GM21529 (cell line): Measurements from ENCODE around the gene PDK1.
"Not testable (repeated sequence)": the region's sequence is repeated elsewhere in the genome, so short reads cannot be mapped to it uniquely, and the experiment has no call there.

Experiments used
- ATAC-seq: cut with Tn5 transposase; IDR thresholded peaks from one replicate; pipeline ENCODE4 v1.9.1; 2021; ENCODE audit not compliant: unreplicated experiment

Gene PDK1

DNA sequence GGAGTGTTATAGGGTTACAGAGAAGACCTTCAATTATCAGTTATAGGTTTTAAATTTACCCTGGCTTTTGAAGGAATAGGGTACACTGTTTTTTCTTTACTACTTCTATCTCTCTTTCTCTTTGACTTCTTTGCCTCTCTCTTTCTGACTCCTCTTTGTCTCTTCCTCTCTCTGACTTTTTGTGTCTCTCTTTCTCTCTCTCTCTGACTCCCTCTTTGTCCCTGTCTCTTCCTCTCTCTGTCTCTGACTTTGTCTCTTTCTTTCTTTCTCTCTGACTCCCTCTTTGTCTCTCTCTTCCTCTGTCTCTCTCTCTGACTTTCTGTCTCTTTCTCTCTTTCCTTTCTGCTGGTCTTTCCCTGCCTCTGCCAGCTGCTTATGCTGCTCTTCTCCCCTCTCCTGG is 36.3 kb downstream of the PDK1 start:
- not testable (repeated sequence) for ATAC-seq

DNA sequence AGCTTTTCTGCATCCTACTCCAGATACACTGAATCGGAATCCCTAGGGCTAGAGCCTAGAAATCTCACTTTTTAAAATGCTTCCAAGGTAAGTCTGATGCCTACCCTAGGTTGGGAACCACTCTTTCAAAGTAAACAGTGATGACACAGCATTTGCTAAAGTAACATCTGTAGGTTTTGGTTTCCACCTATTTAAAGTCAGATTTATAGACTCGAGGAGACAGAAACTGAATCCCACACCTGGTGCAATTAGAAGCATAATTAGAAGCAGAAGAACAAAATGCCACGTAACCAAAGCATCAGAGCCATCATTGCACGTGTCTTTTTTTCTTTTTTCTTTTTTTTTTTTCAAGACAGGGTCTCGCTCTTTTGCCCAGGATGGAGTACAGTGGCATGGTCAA is 40.9 kb downstream of the PDK1 start:
- peak; percentile 81 for ATAC-seq

DNA sequence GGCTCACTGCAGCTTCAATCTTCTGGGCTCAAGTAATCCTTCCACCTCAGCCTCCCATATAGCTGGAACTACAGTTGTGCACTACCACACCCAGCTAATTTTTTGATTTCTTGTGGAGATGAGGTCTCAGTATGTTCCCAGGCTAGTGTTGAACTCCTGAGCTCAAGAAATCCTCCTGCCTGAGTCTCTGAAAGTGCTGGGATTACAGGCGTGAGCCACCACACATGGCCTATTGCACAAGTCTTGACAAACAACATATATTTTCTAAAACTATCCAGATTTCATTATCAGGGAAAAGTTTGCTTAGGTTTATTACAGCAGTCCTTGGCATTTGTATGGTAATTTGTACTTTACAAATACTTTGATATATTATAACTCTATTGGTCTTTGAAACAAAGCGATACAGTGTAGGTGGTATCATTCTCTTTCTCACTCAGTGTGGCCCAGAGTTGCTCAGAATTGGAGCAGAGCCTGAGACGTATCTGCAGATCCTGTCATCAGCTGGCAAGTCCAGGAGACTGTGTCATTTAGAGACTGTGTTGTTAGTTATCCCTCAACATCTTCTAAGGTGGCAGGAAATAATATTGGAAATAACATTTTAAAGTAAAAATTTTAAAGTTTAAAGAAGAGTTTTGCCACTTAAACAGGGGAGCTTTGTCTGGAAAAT is 41.4 kb downstream of the PDK1 start:
- no peak for ATAC-seq

DNA sequence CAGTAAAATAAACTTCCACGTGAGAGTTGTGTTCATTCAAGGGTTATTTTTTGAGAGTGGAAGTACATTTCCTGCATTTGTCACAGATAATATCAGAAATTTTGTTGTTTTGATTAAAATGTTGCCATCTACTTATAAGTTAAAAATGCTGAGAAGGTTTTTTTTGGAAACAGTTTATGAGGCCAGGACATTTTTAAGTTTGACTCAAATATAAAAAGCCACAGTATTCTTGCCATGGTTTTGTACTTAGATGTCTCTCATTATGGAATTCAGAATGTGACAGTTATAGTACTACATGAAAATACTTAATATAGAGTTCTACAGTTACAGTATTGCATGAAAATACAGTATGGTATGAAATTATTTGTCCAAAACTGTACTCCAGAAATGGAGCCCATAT is 44.1 kb downstream of the PDK1 start:
- ATAC-seq = no peak

DNA sequence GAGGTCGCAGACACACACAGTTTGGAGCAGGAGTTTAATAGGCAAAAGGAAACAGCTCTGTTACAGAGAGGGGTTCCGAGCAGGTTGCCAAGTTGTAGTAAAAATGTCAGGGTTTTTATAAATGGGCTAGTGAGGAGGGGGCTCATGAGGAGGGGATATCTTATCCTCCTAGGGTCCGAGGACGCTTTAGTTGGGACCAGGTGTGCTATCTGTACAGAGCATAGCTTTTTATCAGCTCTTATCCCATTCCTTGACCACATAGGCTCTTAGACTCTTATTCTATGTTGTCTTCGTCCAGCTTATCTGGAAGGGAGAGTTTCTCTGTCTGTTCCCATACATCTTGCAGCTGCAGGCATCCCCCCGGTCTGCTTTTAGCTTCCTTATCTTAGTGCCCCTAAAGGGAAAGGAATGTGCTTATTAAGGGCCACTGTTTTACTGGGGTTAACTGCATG is 44.7 kb downstream of the PDK1 start:
- no peak for ATAC-seq

DNA sequence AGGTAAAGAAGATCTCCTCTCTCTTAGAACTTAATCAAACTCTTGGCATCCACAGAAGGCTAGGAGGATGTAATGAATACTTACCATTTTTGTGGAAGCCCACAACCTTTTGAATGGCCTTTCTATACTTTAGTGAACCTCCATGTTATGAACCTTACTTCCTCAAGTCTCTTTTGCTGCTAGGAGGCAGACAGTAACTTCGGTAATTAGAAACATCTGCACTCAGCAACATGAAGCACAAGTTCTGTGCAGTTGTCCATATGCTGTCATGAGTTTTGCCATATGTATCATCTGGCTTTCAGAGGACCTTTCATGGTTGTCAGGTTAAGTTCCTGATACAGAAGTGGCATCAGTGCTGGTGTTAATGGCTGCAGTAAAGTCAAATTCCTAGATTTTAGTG is 50.4 kb downstream of the PDK1 start:
- no peak for ATAC-seq

DNA sequence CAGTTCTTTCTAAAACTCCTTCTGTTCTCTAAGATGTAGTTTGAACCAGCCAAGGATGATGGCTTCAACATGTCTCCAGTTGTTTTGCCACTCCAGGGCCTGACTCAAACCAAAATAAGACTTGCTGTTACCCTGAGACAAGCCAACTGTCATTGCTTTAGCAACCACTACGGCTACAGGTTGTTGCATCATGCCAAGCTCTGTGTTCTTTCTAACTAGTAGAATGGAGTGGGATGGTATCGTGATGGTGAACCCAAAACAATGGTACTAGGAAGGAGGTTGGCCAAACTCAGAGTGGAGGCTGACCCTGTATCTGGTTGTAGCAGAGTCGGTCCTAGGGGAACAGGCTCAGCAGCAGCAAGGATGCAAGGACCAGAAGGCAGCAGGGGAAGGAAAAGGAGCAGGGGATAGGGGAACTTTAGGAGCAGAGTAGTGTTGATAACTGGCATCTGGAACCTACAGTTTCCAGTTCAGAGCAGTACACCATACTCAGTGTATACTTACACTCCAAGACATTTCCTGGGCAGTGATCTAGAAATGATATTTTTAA is 51.6 kb downstream of the PDK1 start:
- ATAC-seq = no peak

DNA sequence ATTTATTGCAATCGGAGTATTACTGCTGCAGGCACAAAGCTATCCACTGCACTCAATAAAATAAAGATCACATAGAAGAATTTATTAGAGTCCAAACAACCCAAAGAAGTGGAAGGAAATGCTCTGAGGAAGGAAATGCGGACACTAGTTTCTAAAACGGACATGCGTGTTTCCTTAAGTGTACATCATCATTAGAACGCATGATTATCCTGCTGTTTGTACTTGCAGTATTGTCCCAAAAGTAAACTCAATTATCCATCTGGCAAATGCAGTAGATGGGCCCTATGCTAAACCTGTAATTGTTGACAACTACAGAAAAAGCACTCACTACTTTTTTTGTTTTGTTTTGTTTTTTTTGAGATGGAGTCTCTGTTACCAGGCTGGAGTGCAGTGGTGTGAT is 53.6 kb downstream of the PDK1 start:
- ATAC-seq = no peak

DNA sequence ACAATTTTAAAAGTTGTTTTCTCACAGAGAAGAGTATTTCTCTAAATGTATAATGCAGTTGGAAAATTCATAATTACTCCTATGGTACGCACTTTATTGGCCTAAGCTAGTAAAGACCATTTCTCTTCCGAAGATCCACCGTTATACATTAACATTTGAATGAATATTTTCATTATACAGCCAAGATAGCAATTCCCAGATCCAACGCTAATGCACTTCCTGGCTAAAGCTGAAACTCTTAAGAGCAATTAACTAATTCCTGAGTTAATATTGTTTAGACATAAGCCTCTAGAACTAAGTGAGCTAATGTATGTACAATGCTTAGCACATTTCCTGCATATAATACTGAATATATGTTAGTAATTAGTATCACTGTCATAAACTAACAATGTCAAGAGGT is 56.2 kb downstream of the PDK1 start:
- no peak for ATAC-seq

DNA sequence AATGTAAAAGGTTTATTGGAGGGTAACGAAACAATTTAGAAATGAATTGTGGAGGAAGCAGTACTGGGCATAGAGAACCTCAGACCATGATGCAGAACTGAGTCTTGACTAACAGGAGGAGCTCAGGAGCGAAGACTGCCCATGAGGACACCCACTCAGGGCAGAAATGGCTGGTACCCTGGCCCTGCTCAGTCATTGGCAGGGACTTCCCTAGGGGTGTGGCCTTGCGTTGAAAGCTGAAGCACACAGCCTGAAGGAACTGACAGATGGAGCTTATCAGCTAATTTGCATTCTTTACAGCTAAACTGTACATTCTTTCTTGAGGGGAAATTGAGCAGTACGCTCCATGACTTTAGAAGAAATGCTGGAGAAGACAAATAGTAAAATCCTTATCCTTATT is 57.1 kb downstream of the PDK1 start:
- no peak for ATAC-seq

DNA sequence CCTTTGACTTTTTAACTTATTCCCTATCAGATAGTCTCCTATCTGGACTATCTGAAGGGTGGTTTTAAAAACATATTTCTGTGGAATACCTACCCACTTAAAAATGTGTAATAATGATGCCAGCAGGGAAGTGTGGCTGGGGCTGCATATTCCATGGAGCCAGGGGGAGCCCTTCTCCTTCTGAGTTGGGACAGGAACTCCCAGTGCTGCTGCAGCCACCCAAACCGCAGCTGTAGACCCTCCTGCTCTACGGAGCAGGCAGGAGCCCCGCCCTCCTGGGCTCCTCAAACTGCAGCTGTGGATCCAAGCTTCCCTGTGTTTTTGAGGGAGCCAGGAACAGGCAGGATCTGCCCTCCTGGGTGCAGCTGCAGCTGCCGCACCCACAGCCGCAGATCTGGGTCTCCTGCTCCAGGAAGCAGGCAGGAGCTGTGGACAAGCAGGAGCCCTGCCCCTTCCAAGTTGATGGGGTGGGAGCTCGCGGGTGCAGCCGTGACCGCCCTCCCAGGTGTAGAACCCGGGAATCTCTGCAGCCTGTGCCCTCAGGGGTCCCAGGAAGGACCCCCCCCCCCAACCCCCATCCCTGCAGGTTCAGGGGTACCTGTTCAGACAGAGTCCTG is 57.8 kb downstream of the PDK1 start:
- ATAC-seq = no peak

DNA sequence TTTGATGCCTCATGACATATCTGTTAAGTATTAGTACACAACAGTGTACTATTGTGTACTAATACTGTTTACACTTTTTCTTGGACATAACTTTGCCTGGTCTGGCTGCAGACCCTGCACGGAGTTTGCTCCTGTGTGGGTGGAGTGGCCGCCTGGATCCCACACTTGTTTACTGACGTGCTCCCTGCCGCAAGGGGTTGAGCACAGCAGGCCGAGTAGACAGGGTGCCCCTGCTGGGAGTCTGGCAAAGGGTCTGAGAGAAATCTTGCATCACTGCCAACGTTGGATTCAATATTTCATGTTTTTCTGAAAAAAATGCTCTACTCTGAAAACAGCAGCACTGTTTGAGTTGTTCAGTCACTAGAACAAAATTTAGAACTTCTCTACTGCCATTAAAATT is 59.0 kb downstream of the PDK1 start:
- no peak for ATAC-seq

DNA sequence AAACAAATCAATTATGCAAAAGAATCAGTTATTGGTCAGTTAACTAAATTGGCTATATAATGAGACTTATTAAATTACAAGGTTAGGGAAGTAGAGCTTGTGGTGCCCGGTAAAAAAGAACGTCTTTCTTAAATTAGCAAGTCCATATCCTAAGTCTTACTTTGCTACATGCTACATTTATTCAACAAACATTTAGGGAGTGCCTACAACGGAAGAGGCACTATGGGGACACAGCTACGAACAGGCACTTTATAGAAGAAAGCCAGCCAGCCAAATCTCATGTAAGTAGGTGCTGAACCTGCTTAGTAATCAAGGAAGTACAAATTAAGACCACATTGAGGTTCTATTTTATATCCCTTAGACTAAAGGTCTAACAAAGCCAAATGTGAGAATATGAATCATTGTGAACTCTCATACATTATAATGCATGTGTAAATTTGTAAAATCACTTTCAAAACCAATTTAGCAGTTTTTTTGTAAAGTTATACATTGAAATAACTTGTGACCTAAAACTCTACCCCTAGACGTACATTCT is 59.9 kb downstream of the PDK1 start:
- no peak for ATAC-seq

DNA sequence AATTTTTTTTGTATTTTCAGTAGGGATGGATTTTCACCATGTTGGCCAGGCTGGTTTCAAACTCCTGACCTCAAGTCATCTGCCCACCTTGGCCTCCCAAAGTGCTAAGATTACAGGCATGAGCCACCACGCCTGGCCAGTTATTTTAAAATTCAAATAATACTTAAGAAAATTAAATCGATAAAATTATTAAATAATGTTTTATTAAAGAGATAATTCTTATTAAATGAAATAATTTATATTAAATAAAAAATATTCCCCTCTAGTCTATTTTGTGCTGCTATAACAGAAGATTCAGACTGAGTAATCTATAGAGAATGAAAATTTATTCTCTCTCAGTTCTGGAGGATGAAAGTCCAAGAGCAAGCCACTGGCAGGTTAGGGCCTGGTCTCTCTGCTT is 61.2 kb downstream of the PDK1 start:
- ATAC-seq = no peak

DNA sequence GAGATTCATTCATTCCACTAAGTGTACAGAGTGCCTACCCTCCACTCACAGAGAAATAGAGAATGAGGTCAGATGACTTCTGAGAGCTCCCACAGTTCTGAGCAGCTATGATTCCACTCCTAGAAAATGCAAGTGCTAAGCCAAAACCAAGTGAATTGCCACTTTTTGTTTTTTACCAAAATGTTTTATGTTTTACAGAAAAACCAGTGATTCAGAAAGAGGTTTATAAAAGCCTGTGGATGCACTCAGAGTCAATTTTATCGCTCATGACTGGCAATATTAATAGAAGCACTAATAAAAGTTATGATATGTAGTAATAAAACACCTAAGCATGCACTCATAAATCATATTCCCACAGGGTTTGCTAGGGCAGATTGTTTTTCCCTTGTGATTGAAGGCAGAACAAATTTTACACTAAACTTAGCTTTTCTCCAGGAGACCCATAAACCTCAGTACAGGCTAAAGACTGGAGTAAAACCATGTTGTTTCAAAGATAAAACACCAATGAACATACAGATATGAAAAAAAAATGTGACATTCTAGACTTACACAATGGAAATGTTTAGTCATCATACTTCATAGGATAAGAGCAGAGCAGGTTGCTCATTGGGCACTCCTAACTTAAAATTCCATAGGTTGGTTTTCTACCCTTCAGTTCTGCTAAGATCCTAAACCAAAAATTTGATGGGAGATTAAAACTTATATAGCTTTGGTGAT is 67.5 kb downstream of the PDK1 start:
- ATAC-seq = no peak

DNA sequence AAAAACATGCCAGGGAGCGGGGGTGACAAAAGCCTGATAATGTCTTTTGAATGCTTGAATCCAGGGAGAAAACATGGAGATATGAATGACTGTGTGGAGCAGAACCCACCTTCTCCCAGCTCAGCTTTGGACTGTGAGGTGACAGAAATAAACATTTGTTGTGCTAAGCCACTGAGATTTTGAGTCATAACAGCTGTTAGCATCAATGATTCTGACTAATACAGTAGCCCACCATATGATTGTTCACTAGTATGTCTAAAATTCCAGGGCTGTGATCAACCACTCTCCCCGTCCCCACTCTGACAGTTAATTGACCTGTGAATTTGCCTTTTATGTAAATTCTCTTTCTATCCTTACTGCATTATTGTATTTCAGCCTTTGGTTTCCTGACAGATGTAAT is 69.1 kb downstream of the PDK1 start:
- ATAC-seq = no peak

DNA sequence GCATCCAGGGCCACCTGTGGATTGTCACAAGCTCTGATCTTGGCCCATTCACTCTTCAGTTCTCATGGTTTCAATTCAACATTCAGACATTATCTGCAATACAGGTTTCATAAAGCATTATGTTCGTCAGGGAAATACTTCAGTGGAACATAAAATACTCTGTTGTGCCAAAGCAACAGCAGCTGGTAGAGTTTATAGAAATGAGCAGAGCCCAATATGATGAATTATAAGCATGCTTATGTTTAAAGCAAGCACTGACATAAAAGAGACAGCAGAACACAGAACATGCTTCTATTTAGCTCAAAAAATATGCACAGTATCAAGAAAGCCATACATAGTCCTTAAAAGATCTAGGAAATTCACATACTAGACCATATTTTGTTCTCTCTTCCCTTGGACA is 71.3 kb downstream of the PDK1 start:
- ATAC-seq = no peak

DNA sequence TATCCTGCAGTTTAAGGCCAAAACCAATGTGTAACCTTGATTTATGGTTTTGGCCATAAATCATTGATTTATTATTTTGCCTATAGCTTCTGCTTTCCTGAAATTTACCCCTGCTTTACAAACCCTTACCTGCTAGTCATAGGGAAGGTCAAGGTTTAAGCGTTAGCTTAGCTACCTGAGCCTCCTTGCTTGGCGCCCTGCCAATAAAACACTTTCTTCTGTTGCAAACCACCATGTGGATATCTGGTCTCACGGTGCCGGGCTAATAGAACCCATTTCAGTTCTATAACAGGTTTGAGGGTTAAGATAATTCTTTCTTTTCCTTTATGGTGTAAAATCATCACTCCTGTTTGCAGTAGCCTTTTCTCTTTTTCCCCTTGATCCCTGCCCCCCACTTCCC is 72.2 kb downstream of the PDK1 start:
- ATAC-seq = no peak

DNA sequence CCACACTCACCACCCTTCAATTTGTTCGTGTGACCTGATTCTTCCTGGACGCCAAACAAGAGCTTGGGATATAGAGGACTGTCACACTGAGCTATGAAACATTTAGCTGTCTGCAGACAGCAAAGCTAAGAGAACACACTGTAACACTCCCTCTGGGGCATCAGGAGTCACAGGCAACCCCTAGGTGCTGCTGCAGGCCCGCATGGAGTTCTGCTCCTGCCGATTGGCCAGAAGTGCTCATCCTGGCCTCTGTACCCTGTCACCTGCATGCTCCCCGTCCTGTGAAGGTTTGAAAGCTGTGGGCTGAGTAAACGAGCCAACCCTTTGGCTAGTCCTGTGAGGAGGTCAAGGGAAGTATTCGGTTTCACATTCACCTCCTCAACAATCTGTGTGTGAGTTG is 73.7 kb downstream of the PDK1 start:
- ATAC-seq = no peak

DNA sequence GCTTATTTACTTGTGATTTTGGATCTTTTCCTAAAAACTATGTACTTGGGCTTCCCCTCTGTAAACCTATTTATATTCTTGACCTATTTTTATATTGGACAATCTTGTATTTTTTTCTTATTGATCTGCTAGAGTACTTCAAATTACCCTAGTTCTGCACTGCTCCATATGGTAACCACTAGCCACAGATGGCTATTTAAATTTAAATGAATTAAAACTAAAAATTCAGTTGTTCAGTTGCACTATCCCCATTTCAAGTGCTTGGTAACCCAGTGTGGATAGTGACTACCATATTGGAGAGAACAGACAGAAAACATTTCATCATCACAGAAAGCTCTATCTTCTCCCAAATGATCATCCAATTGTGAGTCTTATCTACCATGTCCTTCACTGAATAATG is 74.3 kb downstream of the PDK1 start:
- ATAC-seq = no peak

DNA sequence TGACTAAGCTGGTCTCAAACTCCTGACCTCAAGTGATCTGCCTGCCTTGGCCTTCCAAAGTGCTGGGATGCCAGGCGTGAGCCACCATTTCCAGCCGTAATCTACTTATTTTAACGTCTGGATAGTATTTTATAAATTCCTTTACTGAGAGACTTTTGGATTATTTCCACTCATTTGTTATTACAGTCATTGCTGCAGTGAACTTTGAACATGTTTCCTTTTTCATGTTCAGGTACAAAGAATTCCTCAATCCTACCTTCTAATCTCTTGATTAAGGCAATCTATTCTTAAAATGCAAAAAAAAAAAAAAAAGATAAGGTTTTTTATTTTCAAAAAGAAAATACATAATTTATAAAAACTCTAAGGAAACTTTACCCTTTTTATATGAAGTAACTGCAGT is 78.6 kb downstream of the PDK1 start:
- no peak for ATAC-seq

DNA sequence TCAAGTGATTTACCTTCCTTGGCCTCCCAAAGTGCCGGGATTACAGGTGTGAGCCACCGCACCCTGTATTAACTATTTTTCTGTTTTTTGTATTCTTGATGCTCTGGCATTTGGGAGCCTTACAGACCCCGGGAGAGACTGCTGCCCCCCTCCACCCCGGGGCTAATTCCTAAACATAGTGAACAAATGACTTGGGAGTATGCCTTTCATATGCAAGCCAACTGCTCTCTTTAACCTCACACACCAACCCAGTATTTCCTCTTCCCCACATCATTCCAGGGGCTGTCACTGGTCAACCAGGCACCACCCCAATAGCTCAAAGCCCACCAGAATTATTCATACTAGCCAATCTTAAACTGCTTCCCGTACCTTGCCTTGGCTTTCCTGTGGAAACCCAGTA is 79.7 kb downstream of the PDK1 start:
- no peak for ATAC-seq
